LNCaP clone FGC (cell line): ENCODE results near the gene KDM6A.

Experiments
- DNase-seq: peaks from one replicate; pipeline ENCODE4 v3.0.0-alpha.2; 2011; ENCODE audit warnings: low read depth
- H3K4me3 ChIP-seq: 2 replicates; pipeline ENCODE4 v1.5.1; 2011; ENCODE audit warnings: mild to moderate bottlenecking, low read depth, low read length, control low read depth
- TF ChIP-seq, protein P1 (sequence below): IDR thresholded peaks from 2 replicates; pipeline ENCODE4 v1.5.1; 2012; ENCODE audit warnings: mild to moderate bottlenecking; ENCODE audit not compliant: control insufficient read depth, insufficient read depth; ENCODE audit errors: extremely low read depth

Gene KDM6A

GRCh38 chrX:44974451-44974850 lies 101.5 kb downstream of the KDM6A start:
- DNase-seq = no peak
- no peak overlapping the region for H3K4me3 ChIP-seq
- TF ChIP-seq, protein P1, sequence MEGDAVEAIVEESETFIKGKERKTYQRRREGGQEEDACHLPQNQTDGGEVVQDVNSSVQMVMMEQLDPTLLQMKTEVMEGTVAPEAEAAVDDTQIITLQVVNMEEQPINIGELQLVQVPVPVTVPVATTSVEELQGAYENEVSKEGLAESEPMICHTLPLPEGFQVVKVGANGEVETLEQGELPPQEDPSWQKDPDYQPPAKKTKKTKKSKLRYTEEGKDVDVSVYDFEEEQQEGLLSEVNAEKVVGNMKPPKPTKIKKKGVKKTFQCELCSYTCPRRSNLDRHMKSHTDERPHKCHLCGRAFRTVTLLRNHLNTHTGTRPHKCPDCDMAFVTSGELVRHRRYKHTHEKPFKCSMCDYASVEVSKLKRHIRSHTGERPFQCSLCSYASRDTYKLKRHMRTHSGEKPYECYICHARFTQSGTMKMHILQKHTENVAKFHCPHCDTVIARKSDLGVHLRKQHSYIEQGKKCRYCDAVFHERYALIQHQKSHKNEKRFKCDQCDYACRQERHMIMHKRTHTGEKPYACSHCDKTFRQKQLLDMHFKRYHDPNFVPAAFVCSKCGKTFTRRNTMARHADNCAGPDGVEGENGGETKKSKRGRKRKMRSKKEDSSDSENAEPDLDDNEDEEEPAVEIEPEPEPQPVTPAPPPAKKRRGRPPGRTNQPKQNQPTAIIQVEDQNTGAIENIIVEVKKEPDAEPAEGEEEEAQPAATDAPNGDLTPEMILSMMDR = no peak

DNA sequence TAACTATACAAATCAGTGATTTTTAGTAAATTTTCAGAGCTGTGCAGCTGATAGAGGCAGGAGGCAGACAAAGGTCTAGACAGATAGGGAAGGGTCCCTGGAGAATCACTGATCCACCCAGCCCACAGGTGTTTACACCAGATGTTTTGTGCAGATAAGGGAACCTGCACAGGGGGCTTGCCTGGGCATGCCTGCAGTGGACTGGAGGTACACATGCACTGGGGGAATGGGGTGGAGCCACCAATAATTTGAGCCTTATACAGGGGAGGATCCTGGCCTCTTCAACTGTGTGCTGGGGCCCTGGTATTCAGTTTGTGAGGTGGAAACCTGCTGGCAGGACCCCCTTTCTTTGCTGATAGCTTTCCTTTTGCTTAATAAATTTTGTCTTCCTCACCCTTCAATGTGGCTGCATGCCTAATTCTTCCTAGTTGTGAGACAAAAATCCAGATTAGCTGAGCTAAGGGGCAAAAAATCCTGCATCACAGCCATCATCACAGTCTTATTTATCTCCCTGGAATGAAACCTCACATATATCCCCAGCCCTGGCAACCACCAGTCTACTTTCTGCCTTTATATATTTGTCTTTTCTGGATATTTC lies 102.8 kb downstream of the KDM6A start:
- H3K4me3 ChIP-seq = no peak overlapping the region
- no peak for DNase-seq
- TF ChIP-seq, protein P1 = no peak

- no peak overlapping the region for H3K4me3 ChIP-seq
- no peak for DNase-seq
- TF ChIP-seq, protein P1 = no peak
These were observed 106.0 kb downstream of the KDM6A start for GRCh38 chrX:44978976-44979375.

DNA sequence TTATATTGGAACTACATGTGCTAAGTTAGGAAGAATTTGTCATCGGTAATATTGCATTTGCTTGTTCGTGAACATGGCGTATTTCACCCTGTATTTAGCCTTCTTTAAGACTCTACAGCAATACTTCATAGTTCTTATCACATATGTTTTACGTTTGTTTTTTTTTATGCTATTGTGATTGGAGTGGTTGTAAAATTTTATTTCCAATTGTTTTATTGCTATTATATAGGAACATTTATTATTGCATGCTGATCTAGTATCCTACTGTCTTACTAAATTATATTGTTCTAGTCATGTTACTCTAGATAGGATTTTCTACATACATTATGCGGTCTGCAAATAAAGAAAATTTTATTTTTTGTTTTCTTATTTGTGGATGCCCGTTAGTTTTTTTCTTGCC lies 107.4 kb downstream of the KDM6A start:
- TF ChIP-seq, protein P1 = no peak
- no peak for DNase-seq

DNA sequence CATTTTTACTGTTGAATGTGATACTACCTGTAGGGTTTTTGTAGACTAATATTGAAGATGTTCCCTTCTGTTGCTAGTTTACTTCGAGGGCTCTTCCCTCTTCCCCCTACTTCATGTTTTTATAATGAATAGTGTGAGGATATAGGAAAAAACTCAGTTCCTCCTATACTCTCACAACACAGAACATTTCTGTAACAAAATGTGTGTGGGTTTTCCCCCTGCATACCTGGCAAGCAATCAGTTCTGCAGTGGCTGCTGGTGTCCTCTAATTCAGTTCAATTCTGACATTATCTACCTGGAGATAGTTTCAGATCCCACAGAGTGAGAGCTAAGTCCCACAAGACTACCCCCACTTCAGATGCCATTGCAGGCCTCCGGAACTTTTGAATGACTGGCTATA lies 107.9 kb downstream of the KDM6A start:
- no peak overlapping the region for H3K4me3 ChIP-seq
- DNase-seq = no peak
- TF ChIP-seq, protein P1 = no peak

More for the DNA sequence above, 107.4 kb downstream of the KDM6A start:
- no peak overlapping the region for H3K4me3 ChIP-seq

DNA sequence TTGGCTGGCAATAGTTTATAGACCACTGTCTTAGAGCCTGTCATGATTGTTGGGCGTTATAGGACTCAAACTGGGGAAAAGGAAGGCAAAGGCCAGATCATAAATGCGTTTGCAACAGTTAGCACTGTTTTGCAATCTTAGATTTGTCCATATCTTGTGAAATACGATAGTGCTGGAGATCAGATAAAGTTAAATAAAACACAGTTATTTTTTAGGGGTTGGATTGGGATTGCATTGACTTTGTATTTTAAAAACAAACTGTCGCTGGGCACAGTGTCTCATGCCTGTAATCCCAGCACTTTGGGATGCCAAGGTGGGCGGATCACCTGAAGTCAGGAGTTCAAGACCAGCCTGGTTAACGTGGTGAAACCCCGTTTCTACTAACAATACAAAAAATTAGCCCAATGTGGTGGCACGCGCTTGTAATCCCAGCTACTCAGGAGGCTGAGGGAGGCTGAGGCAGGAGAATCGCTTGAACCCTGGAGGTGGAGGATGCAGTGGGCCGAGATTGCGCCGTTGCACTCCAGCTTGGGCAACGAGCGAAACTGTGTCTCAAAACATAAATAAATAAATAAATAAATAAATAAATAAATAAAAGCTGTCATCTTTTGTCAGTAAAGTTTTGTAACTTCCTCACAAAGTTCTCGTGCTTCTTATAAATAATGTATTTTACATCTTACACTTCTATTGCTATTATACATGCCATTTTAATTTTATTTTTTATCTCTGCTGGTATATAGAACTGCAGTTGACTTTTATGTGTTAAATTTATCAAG lies 117.2 kb downstream of the KDM6A start:
- H3K4me3 ChIP-seq = no peak overlapping the region
- TF ChIP-seq, protein P1 = no peak
- no peak for DNase-seq
